HG03469 (cell line): Measurements from ENCODE around the gene HMHB1.

Source experiments
- ATAC-seq: cut with Tn5 transposase; IDR thresholded peaks from one replicate; pipeline ENCODE4 v1.9.1; 2021; ENCODE audit warnings: mild to moderate bottlenecking, moderate library complexity, moderate number of reproducible peaks; ENCODE audit not compliant: unreplicated experiment

HMHB1 gene

GRCh38 chr5:143865426-143866025 is 53.6 kb downstream of the HMHB1 start:
- no peak for ATAC-seq
